Activated CD4-positive, alpha-beta T cell treated with anti-CD3 and anti-CD28 coated beads for 24 hours (primary cell): ENCODE data around the gene FALEC.

Source experiments
- DNase-seq, 2 donors: peaks; one replicate each; pipeline ENCODE4 v3.0.0-alpha.2; 2020; ENCODE audit warnings: low read depth in 2 of 2

Gene FALEC

DNA sequence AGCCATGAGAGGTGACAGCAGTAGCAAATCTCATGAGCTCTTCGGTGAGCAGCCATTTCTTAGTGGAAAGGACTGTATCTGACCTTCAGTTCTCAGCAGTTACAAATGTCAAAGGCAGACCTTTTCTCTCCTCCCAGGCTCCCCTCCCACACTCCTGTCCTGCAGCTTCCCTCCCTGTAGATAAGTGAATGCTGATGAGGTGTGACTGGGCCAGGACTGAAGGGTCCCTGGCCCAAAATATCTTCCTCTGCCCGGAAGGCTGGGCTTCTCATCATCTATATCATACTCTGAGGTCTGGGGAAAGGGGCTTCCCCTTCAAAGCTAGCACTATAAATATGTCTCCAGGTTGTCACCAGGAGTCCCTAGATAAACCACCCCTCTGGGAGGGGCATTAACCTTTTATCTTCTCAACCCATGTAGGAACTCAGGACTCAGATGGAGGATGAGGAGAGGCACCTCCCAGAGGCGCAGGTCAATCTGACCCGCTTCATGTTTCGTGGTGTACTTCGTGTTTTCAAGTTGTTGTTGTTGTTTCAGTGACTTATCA is 30.0 kb downstream of the FALEC start:
- DNase-seq, result no peak

- DNase-seq, result no peak
Measured at GRCh38 chr1:150546294-150546937, 30.9 kb downstream of the FALEC start.

GRCh38 chr1:150548324-150548631 is 32.7 kb downstream of the FALEC start:
- no peak for DNase-seq

DNA sequence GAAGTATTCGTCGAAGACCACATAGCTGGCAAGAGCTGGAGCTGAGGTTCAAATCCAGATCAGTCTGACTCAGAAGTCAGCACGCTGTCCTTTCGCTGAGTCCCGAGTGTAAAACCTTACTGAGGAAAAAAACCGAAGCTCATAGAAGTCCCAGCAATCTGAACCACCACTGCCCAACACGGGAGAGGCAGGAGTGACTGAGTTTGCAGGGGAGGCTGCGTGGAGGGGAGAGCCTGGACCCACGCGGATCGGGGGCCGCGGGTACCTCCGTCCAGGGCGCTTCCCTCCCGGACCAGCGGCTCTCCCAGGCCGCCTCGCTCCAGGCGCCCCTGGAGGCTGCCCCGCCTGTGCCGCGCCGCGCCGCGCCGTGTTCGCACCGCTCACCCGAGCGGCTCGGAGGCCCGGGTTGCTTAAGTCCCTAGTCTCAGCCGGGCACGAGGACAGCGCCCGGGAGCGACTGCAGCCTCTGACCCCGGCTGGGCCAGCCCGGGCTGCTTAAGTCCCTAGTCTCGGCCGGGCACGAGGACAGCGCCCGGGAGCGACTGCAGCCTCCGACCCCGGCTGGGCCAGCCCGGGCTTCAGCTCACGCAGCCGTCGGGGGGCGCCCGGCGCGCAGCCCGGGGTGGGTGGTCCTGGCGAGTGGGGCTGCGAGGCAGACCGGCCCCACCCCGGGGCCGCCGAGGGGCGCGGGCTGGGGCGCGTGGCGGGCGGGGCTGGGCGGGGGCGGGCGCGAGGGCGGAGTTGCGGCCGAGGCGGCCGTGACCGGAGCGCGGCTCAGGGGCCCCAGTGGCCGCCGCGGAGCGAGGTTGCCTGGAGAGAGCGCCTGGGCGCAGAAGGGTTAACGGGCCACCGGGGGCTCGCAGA is 33.3 kb downstream of the FALEC start, which contains the start of gene ADAMTSL4:
TSS of gene ADAMTSL4 (plus strand) at position 777 of the 864 bp plus-strand sequence. CDS start 2,881 bp downstream, outside the sequence.
- no peak for DNase-seq

DNA sequence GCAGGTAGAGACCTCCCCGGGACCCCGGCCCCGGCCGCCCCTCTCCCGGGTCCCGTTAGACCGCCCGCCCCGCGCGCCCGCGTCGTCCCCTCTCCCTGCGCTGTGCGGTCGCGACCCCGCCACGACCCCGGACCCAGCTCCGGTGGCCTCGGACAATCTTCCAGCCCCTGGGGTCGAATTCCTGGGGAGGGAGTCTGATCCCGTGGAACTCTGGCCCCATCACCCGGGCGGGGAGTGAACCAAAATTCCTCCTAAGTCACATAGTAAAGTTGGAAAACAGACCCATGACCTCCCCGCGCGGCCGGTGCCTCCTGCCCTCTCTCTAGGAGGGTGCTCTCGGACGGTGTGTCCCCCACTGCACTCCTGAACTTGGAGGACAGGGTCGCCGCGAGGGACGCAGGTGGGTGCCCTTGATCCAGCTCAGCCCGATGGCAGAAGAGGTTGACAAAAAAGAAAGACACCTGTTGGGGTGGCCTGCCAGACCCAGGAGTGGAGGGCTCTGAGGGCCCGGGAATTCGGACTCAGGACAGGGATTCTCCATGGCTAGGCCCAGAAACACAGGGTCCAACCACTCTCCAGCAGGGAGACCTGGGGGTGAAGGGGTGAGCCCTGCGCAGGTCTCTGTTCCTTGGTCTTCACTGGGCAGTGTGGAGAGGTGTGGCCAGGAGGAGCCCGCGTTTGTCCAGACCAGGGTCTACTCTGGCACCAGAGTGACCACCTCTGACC is 34.1 kb downstream of the FALEC start:
- no peak for DNase-seq

- DNase-seq, result no peak
Measured at GRCh38 chr1:150550222-150551050, 34.9 kb downstream of the FALEC start.

- DNase-seq, result no peak
Measured at GRCh38 chr1:150551051-150551783, 35.7 kb downstream of the FALEC start.

GRCh38 chr1:150551784-150552127 is 36.2 kb downstream of the FALEC start:
- DNase-seq, result no peak

DNA sequence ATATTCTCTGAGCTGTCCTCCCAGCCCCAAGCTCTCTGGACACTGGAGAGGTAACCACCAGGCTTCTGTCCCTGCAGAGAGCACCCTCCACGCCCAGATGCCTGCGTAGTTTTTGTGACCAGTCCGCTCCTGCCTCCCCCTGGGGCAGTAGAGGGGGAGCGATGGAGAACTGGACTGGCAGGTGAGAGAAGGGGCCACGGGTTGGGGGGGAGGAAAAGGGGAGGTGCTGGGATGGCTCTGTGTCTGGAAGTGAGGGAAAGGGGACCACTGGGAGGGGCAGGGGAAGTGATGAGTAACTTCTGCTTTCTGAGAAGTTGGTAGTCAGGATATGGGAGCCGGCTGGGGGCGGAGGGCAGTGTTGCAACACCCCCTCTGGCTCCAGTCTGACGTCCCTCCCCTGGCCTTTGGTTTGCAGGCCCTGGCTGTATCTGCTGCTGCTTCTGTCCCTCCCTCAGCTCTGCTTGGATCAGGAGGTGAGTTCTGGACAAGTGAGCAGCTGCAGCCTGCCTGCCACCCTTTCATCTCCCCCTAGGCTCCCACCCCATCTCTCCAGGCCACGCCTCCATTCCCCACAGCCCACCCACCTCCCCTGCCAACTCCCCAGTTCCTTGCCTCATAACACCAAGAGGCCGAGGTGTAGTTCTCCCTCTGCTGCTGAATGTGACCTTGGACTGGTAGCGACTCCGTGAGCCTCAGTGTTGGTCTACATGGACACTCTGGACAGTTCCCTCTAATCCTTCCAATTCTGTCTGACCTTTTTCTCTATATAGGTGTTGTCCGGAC is 36.8 kb downstream of the FALEC start:
- DNase-seq, result no peak

- DNase-seq, result no peak
Measured at GRCh38 chr1:150552911-150553289, 37.3 kb downstream of the FALEC start.

- DNase-seq, result no peak
Measured at GRCh38 chr1:150553392-150554085, 38.0 kb downstream of the FALEC start.

GRCh38 chr1:150554086-150554452 is 38.5 kb downstream of the FALEC start:
- DNase-seq, result no peak

GRCh38 chr1:150555198-150555970 is 39.8 kb downstream of the FALEC start:
- no peak for DNase-seq

GRCh38 chr1:150555971-150556865 is 40.7 kb downstream of the FALEC start:
- no peak for DNase-seq

GRCh38 chr1:150557065-150557600 is 41.6 kb downstream of the FALEC start:
- no peak for DNase-seq

DNA sequence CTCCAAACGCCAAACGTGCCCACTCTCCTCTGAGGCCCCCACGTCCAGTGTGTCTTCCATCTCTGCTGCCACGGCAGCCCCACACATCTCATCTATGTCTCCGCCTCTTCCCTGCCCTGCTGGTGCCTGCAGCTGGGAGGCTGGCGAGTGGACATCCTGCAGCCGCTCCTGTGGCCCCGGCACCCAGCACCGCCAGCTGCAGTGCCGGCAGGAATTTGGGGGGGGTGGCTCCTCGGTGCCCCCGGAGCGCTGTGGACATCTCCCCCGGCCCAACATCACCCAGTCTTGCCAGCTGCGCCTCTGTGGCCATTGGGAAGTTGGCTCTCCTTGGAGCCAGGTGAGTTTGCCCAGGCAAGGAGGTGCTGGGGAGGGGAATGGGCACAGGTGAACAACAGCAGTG is 42.3 kb downstream of the FALEC start:
- DNase-seq, result no peak

- no peak for DNase-seq
Measured at GRCh38 chr1:150558303-150558704, 42.8 kb downstream of the FALEC start.
